Fibroblast of lung (primary cell): ENCODE results near the gene ATG12.

Experiments
- CTCF ChIP-seq, 2 donors: IDR thresholded peaks in 1 of 2; conservative IDR thresholded peaks in 1 of 2; 1 replicate in 1 of 2; 2 replicates in 1 of 2; pipeline ENCODE4 v1.5.1; 2011 to 2012; ENCODE audit warnings: low read length in 2 of 2, control low read depth in 1 of 2, inconsistent platforms in 1 of 2, low read depth in 1 of 2, mild to moderate bottlenecking in 1 of 2
- EZH2 ChIP-seq: IDR thresholded peaks from 2 replicates; pipeline ENCODE4 v1.5.1; 2012; ENCODE audit warnings: low read length, control low read depth, mild to moderate bottlenecking; ENCODE audit errors: missing control alignments

GRCh38 chr5:115807654-115808052 lies 33.7 kb downstream of the ATG12 start:
- TF ChIP-seq CTCF (conservative IDR thresholded peaks at IDR 0.05 in 1 of 2, IDR thresholded peaks at IDR 0.05 in 1 of 2; ENCODE audit: low read depth in 1 of 2, low read length in 2 of 2) = no peak
- no peak for TF ChIP-seq EZH2
